G401 (cell line): ENCODE results near the gene CDCA7. TPM values are rescaled to one million over a fixed set of nuclear protein-coding genes. Genes with fewer than 3 reads are reported as not detected.
"Not testable (repeated sequence)": the region's sequence is repeated elsewhere in the genome, so short reads cannot be mapped to it uniquely, and the experiment has no call there.

Experiments used
- DNase-seq: peaks from one replicate; pipeline ENCODE4 v3.0.0-alpha.2; 2015; ENCODE audit warnings: low spot score
- in situ Hi-C: cut with HindIII; loops from 2 replicates; pipeline ENCODE4 v1.10.0; 2016; ENCODE audit warnings: low sequenced_read_pairs, mixed read lengths
- total RNA-seq: library from RNA; depleted of rRNA; stranded (reverse); fragments of >200 nt; shearing (Covaris generic); gene quantifications from 2 replicates; pipeline ENCODE4 v1.2.3, GENCODE V29; 2014

The CDCA7 gene
- total RNA-seq, 1 experiment from 2014 or later = 36.7 TPM

- DNase-seq = no peak
- in situ Hi-C loops = no loop called here
These were observed 1.3 kb downstream of the CDCA7 start for GRCh38 chr2:173355866-173356508.

GRCh38 chr2:173357346-173357745 lies 2.7 kb downstream of the CDCA7 start:
- no peak for DNase-seq
- in situ Hi-C loops = no loop called here

GRCh38 chr2:173358616-173359015 lies 3.9 kb downstream of the CDCA7 start:
- in situ Hi-C loops = no loop called here
- no peak for DNase-seq

DNA sequence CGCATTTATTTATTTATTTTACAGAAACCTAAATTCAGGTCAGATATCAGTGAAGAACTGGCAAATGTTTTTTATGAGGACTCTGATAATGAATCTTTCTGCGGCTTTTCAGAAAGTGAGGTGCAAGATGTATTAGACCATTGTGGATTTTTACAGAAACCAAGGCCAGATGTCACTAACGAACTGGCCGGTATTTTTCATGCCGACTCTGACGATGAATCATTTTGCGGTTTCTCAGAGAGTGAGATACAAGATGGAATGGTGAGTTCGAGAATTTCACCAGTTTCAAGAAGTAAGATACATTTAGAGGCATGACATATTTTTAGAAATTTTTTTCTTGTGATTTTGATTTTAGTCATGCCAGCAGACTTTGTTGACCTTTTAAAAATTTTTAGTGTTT lies 4.6 kb downstream of the CDCA7 start:
- DNase-seq = no peak
- in situ Hi-C loops = no loop called here

- in situ Hi-C loops = no loop called here
These were observed 15.5 kb downstream of the CDCA7 start for GRCh38 chr2:173370198-173370597.

DNA sequence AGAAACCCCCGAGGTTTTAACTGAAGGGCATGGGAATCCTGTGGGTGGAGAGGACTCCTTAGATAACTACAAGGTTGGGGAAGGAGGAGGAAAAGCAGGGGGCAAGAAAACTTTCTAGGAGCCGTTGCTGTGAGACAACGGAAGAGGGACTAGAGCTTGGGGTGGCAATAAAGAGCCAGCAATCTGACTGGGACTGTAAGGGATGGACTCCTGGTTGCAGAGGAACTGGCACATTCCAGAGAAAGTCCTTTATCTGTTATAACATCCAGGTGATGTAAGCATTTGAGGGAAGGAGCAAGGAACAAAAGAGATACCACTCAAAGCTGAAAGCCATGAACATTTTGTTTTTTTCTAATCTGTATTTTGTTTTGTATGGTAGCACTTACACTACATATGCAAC lies 16.4 kb downstream of the CDCA7 start:
- no peak for DNase-seq
- in situ Hi-C loops = no loop called here

More at GRCh38 chr2:173370198-173370597, 15.5 kb downstream of the CDCA7 start:
- no peak for DNase-seq

DNA sequence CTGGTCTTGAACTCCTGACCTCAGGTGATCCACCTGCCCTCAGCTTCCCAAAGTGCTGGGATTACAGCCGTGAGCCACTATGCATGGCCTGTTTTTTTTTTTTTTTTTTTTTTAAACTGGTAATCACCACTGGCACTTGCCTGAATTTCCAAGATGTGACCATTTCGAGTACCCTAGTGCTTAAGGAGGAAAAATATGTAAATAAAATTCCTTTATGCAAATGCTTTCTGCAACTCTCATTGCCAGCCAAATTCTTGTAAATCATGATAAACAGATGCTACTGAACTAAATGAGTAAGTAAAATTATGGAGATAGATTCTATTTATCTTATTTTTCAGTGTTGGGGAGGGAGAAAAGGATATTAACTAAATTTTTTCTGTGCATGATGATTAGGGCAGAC lies 18.6 kb downstream of the CDCA7 start:
- in situ Hi-C loops = no loop called here
- no peak for DNase-seq

DNA sequence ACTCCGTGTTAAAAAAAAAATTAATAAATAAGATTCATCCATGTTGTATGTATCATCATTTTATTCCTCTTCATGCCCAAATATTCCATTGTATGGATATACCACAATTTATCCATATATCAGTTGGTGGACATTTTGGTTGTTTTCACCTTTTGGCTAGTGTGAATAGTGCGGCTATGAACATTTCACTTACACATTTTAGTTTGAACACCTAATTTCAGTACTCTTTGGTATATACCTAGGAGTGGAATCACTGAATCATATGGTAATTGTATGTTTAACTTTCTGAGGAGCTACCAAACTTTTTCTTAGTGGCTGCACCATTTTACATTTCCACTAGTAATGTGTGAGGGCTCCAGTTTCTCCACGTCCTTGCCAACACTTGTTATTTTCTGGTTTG lies 20.0 kb downstream of the CDCA7 start:
- in situ Hi-C loops = no loop called here
- no peak for DNase-seq

DNA sequence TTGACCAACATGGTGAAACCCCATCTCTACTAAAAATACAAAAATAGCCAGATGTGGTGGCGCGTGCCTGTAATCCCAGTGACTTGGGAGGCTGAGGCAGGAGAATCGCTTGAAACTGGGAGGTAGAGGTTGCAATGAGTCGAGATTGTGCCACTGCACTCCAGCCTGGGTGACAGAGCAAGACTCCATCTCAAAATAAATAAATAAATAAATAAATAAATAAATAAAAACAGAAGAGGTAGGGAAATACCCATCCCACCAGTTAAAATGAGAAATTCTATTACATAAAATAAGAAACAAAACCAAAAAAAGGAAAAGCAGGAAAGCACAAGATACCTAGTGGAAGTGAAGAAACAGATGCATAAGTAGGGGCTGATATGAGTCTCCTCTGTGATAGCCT lies 30.9 kb downstream of the CDCA7 start:
- in situ Hi-C loops, DNase-seq: not testable (repeated sequence)

GRCh38 chr2:173386021-173386737 lies 31.5 kb downstream of the CDCA7 start:
- no peak for DNase-seq
- in situ Hi-C loops = no loop called here

DNA sequence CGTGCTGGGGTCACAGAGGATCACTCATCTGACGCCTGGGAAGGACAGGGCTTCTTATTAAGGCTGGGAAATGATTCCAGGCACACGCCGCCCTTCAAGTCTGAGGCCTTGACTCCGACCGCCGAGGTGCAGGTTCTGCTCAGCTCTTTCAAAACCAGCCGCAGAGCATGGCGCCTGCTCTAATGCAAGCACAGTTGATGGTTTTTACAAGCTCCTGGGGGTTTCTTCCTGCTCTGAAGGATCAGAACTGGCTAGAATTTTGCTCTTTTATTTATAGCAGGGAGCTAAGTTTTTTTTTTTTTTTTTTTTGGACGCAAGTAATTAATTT lies 32.0 kb downstream of the CDCA7 start:
- in situ Hi-C loops = no loop called here
- DNase-seq = no peak

DNA sequence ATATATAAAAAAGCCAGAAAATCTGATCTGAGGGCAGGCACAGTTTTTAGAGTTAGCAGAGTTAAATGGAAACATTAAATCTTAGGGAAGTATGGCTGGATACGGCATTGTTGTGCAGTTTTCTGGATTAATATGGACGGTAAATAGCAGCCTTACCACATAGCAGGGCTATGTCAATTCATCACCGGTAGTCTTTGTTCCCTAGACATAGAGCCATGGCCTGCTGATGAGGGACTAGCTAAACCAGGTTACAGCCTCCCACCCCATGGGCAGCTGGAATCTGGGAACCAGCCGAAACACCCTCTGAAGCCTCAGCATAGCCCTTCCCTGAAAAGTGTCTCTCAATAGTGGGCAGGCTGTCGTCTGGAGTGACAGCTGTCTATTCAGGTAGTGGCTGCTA lies 32.4 kb downstream of the CDCA7 start:
- no peak for DNase-seq
- in situ Hi-C loops = no loop called here

DNA sequence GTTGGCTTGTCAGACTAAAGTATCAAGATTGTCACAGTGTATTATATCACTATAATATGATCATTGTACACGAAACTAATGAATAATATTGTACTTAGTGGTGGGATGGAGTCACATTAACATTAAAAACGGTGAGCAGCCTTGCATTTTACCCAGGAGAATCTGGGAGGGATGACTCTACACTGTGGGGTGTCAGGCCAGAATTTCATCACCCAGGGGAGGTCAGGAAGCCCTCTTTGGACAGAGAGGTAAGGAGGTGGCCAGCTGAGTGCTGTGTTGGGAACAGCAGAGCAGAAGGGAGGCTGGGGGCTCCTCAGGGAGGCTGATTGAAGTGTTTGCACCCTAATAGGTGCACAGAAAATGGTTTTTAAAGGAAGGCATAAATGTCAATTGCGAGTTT lies 33.0 kb downstream of the CDCA7 start:
- DNase-seq = no peak
- in situ Hi-C loops = no loop called here

DNA sequence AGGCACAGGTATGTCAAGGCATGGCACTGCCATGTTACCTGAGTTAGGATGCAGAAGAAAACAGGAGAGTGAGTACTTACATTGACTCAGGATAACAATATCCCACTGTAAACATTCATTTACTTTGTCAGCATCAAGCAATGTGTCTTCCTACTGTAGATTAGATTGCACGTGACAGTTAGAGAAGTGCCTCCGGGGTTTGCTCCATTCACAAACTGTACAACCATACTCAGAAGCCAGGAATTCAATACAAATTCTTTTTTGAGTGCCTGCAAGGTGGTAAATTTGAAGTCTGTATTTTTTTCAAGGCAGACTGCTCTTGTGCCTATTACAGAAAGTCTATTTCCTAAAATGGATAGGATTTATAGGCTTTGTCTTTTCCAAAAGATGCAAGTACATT lies 34.1 kb downstream of the CDCA7 start:
- in situ Hi-C loops = no loop called here

DNA sequence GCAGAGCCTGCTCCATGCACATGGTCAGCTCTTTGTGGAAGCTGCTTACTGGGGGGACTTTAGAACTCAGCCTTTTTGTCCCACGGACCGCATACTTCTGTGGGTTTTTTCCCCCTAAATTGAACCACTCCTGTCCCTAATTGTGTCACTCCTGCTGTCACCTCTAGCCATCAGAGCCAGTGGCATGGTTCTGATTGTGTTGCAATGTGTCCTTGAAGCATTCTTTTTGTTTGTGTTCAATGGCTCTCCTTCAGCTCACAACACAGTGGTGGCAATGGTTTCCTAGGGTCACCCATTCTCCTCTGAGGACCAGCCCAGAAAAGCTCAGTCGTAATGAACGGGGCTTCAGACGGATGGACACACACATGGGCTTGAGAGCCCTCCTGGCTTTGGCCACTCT lies 35.4 kb downstream of the CDCA7 start:
- in situ Hi-C loops = no loop called here

More for the DNA sequence above, 34.1 kb downstream of the CDCA7 start:
- DNase-seq = no peak

GRCh38 chr2:173392731-173393130 lies 38.1 kb downstream of the CDCA7 start:
- in situ Hi-C loops = no loop called here
- no peak for DNase-seq

More for the DNA sequence above, 35.4 kb downstream of the CDCA7 start:
- DNase-seq = no peak

GRCh38 chr2:173393186-173393585 lies 38.5 kb downstream of the CDCA7 start:
- in situ Hi-C loops = no loop called here
- DNase-seq = no peak

- no peak for DNase-seq
- in situ Hi-C loops = no loop called here
These were observed 39.0 kb downstream of the CDCA7 start for GRCh38 chr2:173393636-173394035.

GRCh38 chr2:173394091-173394974 lies 39.7 kb downstream of the CDCA7 start:
- in situ Hi-C loops = no loop called here
- DNase-seq = no peak
